Right hindlimb (tissue), 1 donor: Measurements from ENCODE around the gene ZNF808.
"Not testable (repeated sequence)": the region's sequence is repeated elsewhere in the genome, so short reads cannot be mapped to it uniquely, and the experiment has no call there.

ENCODE experiments used
- DNase-seq: peaks from one replicate; pipeline ENCODE4 v3.0.0-alpha.2; 2018

ZNF808 gene

GRCh38 chr19:52600639-52601024, 73.2 kb downstream of the ZNF808 start:
- no peak for DNase-seq

- DNase-seq = peak; percentile 95
Observed at GRCh38 chr19:52601025-52601973, 73.8 kb downstream of the ZNF808 start.

- not testable (repeated sequence) for DNase-seq
Observed at GRCh38 chr19:52601974-52602366, 74.5 kb downstream of the ZNF808 start.

- DNase-seq = no peak
Observed at GRCh38 chr19:52602941-52603340, 75.5 kb downstream of the ZNF808 start.

GRCh38 chr19:52603558-52604207, 76.2 kb downstream of the ZNF808 start:
- no peak for DNase-seq
